ENCODE data around the gene MRI1. TPM values are rescaled to one million over a fixed set of nuclear protein-coding genes. Genes with fewer than 3 reads are reported as not detected.

Gene MRI1
- total and polyA plus RNA-seq, 2 donors (not counting 1 experiment from before 2014, with no cell fraction given), result 75.5 to 118 TPM

DNA sequence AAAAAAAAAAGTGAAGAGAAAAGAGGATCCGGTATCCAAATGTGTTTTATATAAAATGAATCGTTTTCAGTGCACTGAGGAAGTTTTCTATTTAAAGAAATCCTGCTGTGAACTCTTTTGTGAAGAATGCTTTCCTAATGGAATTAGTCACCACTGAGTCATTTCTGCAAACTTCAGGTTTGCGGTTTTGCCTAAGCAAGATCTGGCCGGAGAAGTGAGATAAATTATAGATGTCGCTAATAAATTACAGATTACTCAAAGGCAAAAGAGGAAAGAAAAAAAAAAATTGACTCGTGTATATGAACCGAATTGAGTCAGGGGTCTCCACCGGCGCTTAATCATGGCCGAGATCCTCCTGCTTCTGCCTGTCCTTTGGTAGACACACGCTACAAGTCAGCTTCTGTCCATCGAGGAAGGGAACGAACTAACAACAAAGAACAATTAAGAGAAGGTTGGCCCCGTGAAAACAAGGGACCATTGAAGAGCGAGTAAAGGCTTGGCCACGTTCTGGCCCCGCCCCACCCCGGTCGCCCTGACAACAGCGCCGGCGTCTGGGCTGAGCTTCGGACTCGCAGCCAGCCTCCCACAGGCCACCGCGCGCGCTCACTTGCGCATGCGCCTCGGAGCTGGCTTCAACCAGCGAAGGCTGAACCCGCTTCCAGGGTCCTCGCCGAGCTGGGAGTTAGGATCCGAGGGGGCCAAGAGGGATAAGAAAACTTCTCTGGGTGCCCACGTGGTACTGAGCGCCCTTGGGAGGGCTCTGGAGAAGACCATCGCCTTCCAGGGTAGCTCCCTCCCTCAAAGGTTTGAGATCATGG lies 33.0 kb upstream of the MRI1 start:
- no peaks in the 10 kb centered on the region for H4K20me1 ChIP-seq (ENCODE audit: control insufficient read depth, insufficient read depth, low read length, poor library complexity, severe bottlenecking)
- peak overlapping the region; percentile 51 to 80 (median 72) for H3K4me3 ChIP-seq (ENCODE audit: control extremely low read depth in 1 of 5, extremely low read depth in 1 of 5, insufficient read depth in 1 of 5, low read depth in 2 of 5, low read length in 4 of 5)
- H3K4me2 ChIP-seq (replicated peaks; ENCODE audit: low read depth, low read length, poor library complexity, severe bottlenecking), result peak overlapping the region; percentile 98
- ChIA-PET POLR2A (interaction anchor here (0.5 to 1.9 kb wide), 9 partner anchors 17 to 780 kb away, joined by 3 to 16 read pairs (median 5); a partner anchor contains a TSS), CTCF (interaction anchor here (0.8 to 1.8 kb wide), 6 partner anchors 10 to 971 kb away, joined by 3 to 11 read pairs (median 4); no protein-coding TSS in a partner anchor)
- H2AFZ ChIP-seq (ENCODE audit: insufficient read depth, low read depth, low read length, poor library complexity, severe bottlenecking), result peak overlapping the region; percentile 92
- H3K4me1 ChIP-seq (ENCODE audit: control insufficient read depth in 2 of 2, insufficient read depth in 2 of 2, low read length in 2 of 2), result peaks cover 6 to 22% of the 10 kb centered on the region in 2 donors
- Mint-ChIP-seq H3K27me3 (no peaks in the 10 kb centered on the region), H3K4me1 (peaks cover 19% of the 10 kb centered on the region), H3K27ac (peak overlapping the region; percentile 91), H3K4me3 (peak overlapping the region; percentile 94), H3K9me3 (ENCODE audit: insufficient read depth) (no peaks in the 10 kb centered on the region)
- no peaks in the 10 kb centered on the region for H3K9me3 ChIP-seq (ENCODE audit: control extremely low read depth in 1 of 3, control insufficient read depth in 2 of 3, insufficient read depth in 1 of 3, low read length in 2 of 3)
- H3K36me3 ChIP-seq (replicated peaks in 1 of 2; ENCODE audit: control extremely low read depth in 1 of 2, control insufficient read depth in 1 of 2, extremely low read depth in 1 of 2, insufficient read depth in 2 of 2, low read length in 1 of 2), result no peaks in the 10 kb centered on the region
- TF ChIP-seq EZH2 (IDR thresholded peaks at IDR 0.05; ENCODE audit: borderline replicate concordance, insufficient read depth, low read depth, low read length, poor library complexity, severe bottlenecking) (no peak), CTCF (IDR thresholded peaks at IDR 0.05) (no peak)
- peaks cover 3% of the 10 kb centered on the region for H3K79me2 ChIP-seq (ENCODE audit: control insufficient read depth, insufficient read depth, low read length)
- H3K27me3 ChIP-seq (replicated peaks in 1 of 4; ENCODE audit: control extremely low read depth in 1 of 4, control insufficient read depth in 3 of 4, insufficient read depth in 4 of 4, low read length in 3 of 4), result no peaks in the 10 kb centered on the region
- DNase-seq (peak; percentile 94), ATAC-seq (ENCODE audit: low read depth) (peak; percentile 100)
- H3K27ac ChIP-seq (ENCODE audit: low read length in 2 of 2), result peak overlapping the region; percentile 28 to 49
- 1% methylated on average over 32 of the region's 39 CpGs for WGBS (ENCODE audit: insufficient coverage)
- H3K9ac ChIP-seq (ENCODE audit: low read length), result peak overlapping the region; percentile 82
- intact Hi-C loops (cut with micrococcal nuclease), result loop anchor here (1.0 kb wide), 2 partner anchors 16 to 43 kb away; partner anchors contain the start of gene C19orf53

DNA sequence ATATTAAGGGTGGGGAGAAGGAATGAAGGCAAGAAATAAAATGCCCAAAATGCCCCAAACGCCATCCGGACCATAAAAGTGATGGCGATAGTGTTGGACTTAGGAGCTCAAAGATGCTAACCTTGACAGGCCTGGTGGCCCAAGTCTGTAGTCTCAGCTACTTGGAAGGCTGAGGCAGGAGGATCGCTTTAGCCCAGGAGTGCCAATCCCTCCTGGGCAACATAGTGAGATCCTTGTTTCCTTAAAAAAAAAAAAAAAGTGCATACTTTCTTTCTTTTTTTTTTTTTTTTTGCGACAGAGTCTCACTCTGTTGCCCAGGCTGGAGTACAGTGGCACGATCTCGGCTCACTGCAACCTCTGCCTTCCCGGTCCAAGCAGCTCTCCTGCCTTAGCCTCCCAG lies 32.0 kb upstream of the MRI1 start:
- no peak overlapping the region for H3K4me3 ChIP-seq (ENCODE audit: control extremely low read depth in 1 of 5, extremely low read depth in 1 of 5, insufficient read depth in 1 of 5, low read depth in 2 of 5, low read length in 4 of 5)
- Mint-ChIP-seq H3K27me3 (no peaks in the 10 kb centered on the region), H3K4me1 (peaks cover 19% of the 10 kb centered on the region), H3K9me3 (ENCODE audit: insufficient read depth) (no peaks in the 10 kb centered on the region), H3K4me3 (peak overlapping the region; percentile 94), H3K27ac (no peak overlapping the region)
- no peak for TF ChIP-seq CTCF (IDR thresholded peaks at IDR 0.05)
- no peak for TF ChIP-seq EZH2 (IDR thresholded peaks at IDR 0.05; ENCODE audit: borderline replicate concordance, insufficient read depth, low read depth, low read length, poor library complexity, severe bottlenecking)
- H3K27ac ChIP-seq (ENCODE audit: low read length in 2 of 2), result no peak overlapping the region
- peaks cover 3% of the 10 kb centered on the region for H3K79me2 ChIP-seq (ENCODE audit: control insufficient read depth, insufficient read depth, low read length)
- DNase-seq, result no peak
- H3K27me3 ChIP-seq (replicated peaks in 1 of 4; ENCODE audit: control extremely low read depth in 1 of 4, control insufficient read depth in 3 of 4, insufficient read depth in 4 of 4, low read length in 3 of 4), result no peaks in the 10 kb centered on the region
- H4K20me1 ChIP-seq (ENCODE audit: control insufficient read depth, insufficient read depth, low read length, poor library complexity, severe bottlenecking), result no peaks in the 10 kb centered on the region
- no peaks in the 10 kb centered on the region for H3K36me3 ChIP-seq (replicated peaks in 1 of 2; ENCODE audit: control extremely low read depth in 1 of 2, control insufficient read depth in 1 of 2, extremely low read depth in 1 of 2, insufficient read depth in 2 of 2, low read length in 1 of 2)
- ChIA-PET POLR2A (interaction anchor here (0.7 to 1.9 kb wide), 3 partner anchors 16 to 616 kb away, joined by 6 to 16 read pairs (median 7); a partner anchor contains a TSS), CTCF (interaction anchor here (0.7 to 1.8 kb wide), 7 partner anchors 11 to 1681 kb away, joined by 3 to 11 read pairs (median 4); no protein-coding TSS in a partner anchor)
- intact Hi-C loops (cut with micrococcal nuclease), result no loop called here
- peaks cover 6 to 22% of the 10 kb centered on the region in 2 donors for H3K4me1 ChIP-seq (ENCODE audit: control insufficient read depth in 2 of 2, insufficient read depth in 2 of 2, low read length in 2 of 2)
- 99% methylated on average over 6 of the region's 8 CpGs for WGBS (ENCODE audit: insufficient coverage)
- H3K9ac ChIP-seq (ENCODE audit: low read length), result no peak overlapping the region
- H3K9me3 ChIP-seq (ENCODE audit: control extremely low read depth in 1 of 3, control insufficient read depth in 2 of 3, insufficient read depth in 1 of 3, low read length in 2 of 3), result no peaks in the 10 kb centered on the region
- peak overlapping the region; percentile 98 for H3K4me2 ChIP-seq (replicated peaks; ENCODE audit: low read depth, low read length, poor library complexity, severe bottlenecking)
- no peak for ATAC-seq (ENCODE audit: low read depth)
- no peak overlapping the region for H2AFZ ChIP-seq (ENCODE audit: insufficient read depth, low read depth, low read length, poor library complexity, severe bottlenecking)

Measured in B cell (primary cell).